ENCODE results near the gene DSG4. TPM values are rescaled to one million over a fixed set of nuclear protein-coding genes. Genes with fewer than 3 reads are reported as not detected.

DSG4 gene
- total RNA-seq, 1 experiment from 2014 or later, result not detected

DNA sequence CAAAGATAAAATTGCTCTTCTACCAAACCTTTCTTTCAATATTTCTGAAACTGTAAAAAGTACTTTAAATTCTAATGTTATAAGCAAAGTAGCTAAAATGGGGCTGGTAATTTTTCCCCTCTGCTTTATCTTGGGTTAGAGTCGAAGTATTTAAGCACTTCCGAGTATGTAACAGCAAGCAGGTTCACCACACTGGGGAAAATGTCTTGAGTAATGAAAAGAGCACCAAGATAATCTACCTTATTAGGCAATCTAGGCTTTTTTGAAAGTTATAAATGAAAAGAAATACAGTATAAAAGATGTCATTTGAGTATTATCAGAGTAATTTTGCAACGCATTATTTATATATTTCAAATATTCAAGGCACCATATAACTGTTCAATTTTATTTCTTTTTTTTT lies 70.3 kb downstream of the DSG4 start:
- no peak for DNase-seq (ENCODE audit: low read depth)

DNA sequence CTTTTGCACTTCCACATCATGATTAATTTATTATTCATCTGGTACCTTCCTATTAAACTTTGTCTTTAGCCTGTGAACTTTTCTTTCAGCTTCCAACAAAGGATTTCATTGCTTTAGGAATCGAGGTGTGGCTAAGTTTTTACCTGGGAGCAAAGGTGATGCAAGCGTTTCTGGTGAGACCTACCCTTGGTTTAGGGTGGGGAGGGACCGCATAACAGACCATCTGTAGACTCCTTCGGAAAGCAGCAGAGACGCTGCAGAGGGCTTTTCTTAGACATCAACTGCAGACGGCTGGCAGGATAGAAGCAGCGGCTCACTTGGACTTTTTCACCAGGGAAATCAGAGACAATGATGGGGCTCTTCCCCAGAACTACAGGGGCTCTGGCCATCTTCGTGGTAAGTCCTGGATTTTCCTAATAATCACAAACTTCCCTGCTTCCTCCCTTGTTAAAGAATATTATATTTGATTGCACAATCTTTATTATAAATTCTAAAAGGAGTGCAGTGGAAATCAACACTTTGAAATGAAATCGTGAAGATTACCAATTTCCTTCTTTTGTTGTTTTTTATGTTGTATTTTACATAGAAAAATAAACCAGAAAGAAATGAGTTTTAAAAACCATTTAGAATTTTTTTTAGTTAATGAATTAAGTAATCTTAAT lies 71.1 kb downstream of the DSG4 start, which contains the start of gene DSG3:
TSS of gene DSG3 (plus strand) at position 212 of the 662 bp plus-strand sequence. CDS start at position 349, 137 bp downstream.
- no peak for DNase-seq (ENCODE audit: low read depth)

DNA sequence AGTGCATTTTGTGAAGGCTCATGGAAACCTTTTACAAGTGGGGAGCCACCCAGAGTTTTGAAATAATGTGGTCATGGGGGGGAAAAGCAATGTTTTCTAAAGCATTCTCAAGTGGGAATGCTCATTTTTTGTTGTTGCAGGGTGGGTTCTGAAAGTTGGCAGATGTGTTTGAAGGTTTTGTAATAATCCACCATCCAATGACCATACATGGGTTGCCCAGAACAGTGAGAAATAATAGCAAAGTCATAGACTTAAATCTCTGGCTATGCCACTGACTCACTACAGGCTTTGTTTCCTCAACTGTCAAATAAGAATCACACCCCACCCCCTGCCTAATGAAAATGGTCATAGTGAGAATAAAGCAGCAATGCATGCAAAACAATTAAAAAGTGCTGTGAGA lies 73.8 kb downstream of the DSG4 start:
- DNase-seq (ENCODE audit: low read depth), result no peak

DNA sequence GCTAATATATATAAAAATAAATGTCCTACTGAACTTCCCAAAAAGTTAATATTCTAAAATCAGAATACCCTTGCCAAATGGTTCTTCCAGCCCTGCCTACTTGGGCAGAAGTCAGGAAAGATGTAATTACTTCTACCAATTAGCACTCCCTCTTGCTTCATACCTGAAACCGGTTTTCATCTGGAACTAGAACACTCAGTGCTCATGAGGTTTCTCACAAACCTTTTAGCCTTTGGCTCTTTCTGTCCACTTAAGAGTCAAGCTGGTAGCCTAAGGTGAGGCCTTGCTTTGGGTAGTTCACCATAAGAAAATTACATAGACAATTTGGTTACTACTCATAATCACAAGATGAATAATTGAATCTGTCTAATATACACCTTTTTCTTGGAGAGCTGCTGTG lies 75.0 kb downstream of the DSG4 start:
- no peak for DNase-seq (ENCODE audit: low read depth)

DNA sequence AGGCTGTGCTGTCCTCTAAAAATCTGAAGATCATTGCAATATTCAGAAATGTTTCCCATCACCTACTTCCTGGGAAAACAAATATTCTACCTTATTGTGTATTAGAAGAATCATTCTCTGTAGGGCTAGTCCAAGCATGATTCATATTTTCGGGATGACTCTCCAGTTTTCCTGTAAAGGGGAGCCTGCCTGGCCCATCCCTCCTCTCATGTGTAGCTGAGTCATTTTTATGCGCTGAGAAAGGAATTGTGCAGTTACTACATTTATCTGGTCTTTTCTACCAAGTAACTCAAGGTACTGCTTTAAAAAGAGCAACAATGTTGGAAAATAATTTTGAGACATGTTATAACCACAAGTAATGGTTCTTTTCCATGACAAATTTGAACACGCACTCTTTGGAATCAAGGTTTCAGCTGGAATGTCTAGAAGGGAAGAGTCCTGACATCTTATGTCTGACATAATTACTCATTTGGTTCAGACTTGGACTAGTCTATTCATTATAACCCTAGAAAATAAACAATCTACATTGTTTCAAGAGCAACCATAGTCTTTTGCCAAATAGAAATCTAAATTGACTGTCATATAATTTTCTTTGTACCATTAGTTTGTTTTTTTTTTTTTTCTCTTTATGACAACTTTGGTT lies 77.6 kb downstream of the DSG4 start:
- DNase-seq (ENCODE audit: low read depth), result peak; percentile 7

Other genes starting within 250 kb of the DSG4 start
- not detected in 2 replicates for gene DSC1, start 213.9 kb upstream of the DSG4 start, total RNA-seq (2014; rRNA removed; shearing (Covaris generic))
- not detected in 2 replicates for gene DSG1, start 58.6 kb upstream of the DSG4 start, total RNA-seq (2014; rRNA removed; shearing (Covaris generic))
- gene DSG3, start 71.0 kb downstream of the DSG4 start, total RNA-seq (2014; rRNA removed; shearing (Covaris generic)), result not detected in 2 replicates
- 0.34 TPM in 1 of 2 replicates, not detected in the other for gene DSG2, start 121.4 kb downstream of the DSG4 start, total RNA-seq (2014; rRNA removed; shearing (Covaris generic))
- gene TTR, start 215.1 kb downstream of the DSG4 start, total RNA-seq (2014; rRNA removed; shearing (Covaris generic)), result not detected in 2 replicates

Data from M059J (cell line).